Bladder microvascular endothelial cell (primary cell): ENCODE measurements around the gene ST7L. TPM values are rescaled to one million over a fixed set of nuclear protein-coding genes. Genes with fewer than 3 reads are reported as not detected.

Experiments used
- total RNA-seq: library from RNA; depleted of rRNA; stranded (reverse); fragments of >200 nt; gene quantifications from 2 replicates; pipeline ENCODE4 v1.2.3, GENCODE V29; 2014

ST7L gene
- total RNA-seq, result 9.4 and 23.3 TPM in 2 replicates

GRCh38 chr1:112618721-112619517, at the start of gene ST7L:
TSS of gene ST7L (minus strand) at chr1:112619141. CDS start at chr1:112619113, 28 bp downstream.

GRCh38 chr1:112619518-112620376, 806 bp upstream of the ST7L start, which contains the start of gene CAPZA1:
TSS of gene CAPZA1 (plus strand) at chr1:112619832. CDS start at chr1:112619845, 13 bp downstream.

GRCh38 chr1:112508278-112509004, 110.5 kb downstream of the ST7L start, which contains the start of gene WNT2B:
TSS of gene WNT2B (plus strand) at chr1:112508965. CDS start at chr1:112509263, 298 bp downstream.

Other genes starting within 250 kb of the ST7L start
- 15.5 and 37.7 TPM in 2 replicates for gene CTTNBP2NL, start 222.9 kb downstream of the ST7L start, total RNA-seq
- 0.97 and 4.1 TPM in 2 replicates for gene WNT2B, start 110.2 kb downstream of the ST7L start, total RNA-seq
- 161 and 237 TPM in 2 replicates for gene CAPZA1, start 691 bp upstream of the ST7L start, total RNA-seq
- 59.1 and 69.7 TPM in 2 replicates for gene MOV10, start 55.5 kb upstream of the ST7L start, total RNA-seq
- gene RHOC, start 88.0 kb upstream of the ST7L start, total RNA-seq, result 938 and 1,037 TPM in 2 replicates
- 0.49 and 0.82 TPM in 2 replicates for gene PPM1J, start 96.2 kb upstream of the ST7L start, total RNA-seq